Endometrium (tissue), 2 donors: ENCODE measurements around the gene MPG.
A peak's percentile ranks its signal among the peaks of the same experiment; 100 is the strongest.

ENCODE experiments used
- FAIRE-seq: peaks from 2 replicates; lab custom pipeline; 2012; peaks lifted over from hg19 to GRCh38; lab: Jason Lieb, UNC
- donor health status: control.
- donor health status: control.

The MPG gene

GRCh38 chr16:83781-84615 is 6.0 kb downstream of the MPG start:
- no peak for FAIRE-seq

GRCh38 chr16:84718-85406 is 6.8 kb downstream of the MPG start:
- no peak for FAIRE-seq

- no peak for FAIRE-seq
Observed at GRCh38 chr16:85407-85782, 7.4 kb downstream of the MPG start.

- FAIRE-seq: no peak
Observed at GRCh38 chr16:85865-86264, 7.8 kb downstream of the MPG start.

- FAIRE-seq: no peak
Observed at GRCh38 chr16:86483-86952, 8.5 kb downstream of the MPG start.

- FAIRE-seq: no peak
Observed at GRCh38 chr16:88613-89012, 10.6 kb downstream of the MPG start.

- FAIRE-seq: no peak
Observed at GRCh38 chr16:89391-90302, 11.6 kb downstream of the MPG start.

- FAIRE-seq: no peak
Observed at GRCh38 chr16:91484-91883, 13.5 kb downstream of the MPG start.

GRCh38 chr16:92431-93339 is 14.7 kb downstream of the MPG start:
- FAIRE-seq: no peak

- no peak for FAIRE-seq
Observed at GRCh38 chr16:94918-95265, 16.9 kb downstream of the MPG start.

GRCh38 chr16:96935-97381 is 18.9 kb downstream of the MPG start:
- FAIRE-seq: no peak

GRCh38 chr16:97822-98221 is 19.8 kb downstream of the MPG start:
- FAIRE-seq: no peak

- FAIRE-seq: no peak
Observed at GRCh38 chr16:100989-101388, 23.0 kb downstream of the MPG start.

- FAIRE-seq: no peak
Observed at GRCh38 chr16:101586-101985, 23.6 kb downstream of the MPG start.

- no peak for FAIRE-seq
Observed at GRCh38 chr16:102060-102855, 24.2 kb downstream of the MPG start.

GRCh38 chr16:104355-104754 is 26.3 kb downstream of the MPG start:
- no peak for FAIRE-seq

GRCh38 chr16:104928-105327 is 26.9 kb downstream of the MPG start:
- FAIRE-seq: no peak

- no peak for FAIRE-seq
Observed at GRCh38 chr16:105521-105920, 27.5 kb downstream of the MPG start.

GRCh38 chr16:106623-107324 is 28.7 kb downstream of the MPG start:
- peak; percentile 12 for FAIRE-seq
